Measurements from ENCODE around the gene TMEM52B.
A peak's percentile ranks its signal among the peaks of the same experiment; 100 is the strongest.
"Not testable (repeated sequence)": the region's sequence is repeated elsewhere in the genome, so short reads cannot be mapped to it uniquely, and the experiment has no call there.

TMEM52B gene

DNA sequence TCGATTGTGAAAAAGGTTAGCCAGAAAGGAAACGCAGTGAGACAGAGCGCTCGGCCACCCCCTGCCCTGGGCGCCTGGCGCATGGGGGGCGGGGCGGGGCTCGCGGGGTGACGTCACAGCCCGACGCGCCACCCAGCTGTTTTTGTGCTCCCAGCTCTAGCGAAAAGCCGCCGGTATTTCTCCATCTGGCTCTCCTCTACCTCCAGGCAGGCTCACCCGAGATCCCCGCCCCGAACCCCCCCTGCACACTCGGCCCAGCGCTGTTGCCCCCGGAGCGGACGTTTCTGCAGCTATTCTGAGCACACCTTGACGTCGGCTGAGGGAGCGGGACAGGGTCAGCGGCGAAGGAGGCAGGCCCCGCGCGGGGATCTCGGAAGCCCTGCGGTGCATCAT, 33.9 kb downstream of the TMEM52B start, which contains the start of gene GABARAPL1:
Gene GABARAPL1 (plus strand): TSS at position 139 of the 393 bp plus-strand sequence. CDS start 253 bp downstream, at position 392.
- TF ChIP-seq, protein P1, sequence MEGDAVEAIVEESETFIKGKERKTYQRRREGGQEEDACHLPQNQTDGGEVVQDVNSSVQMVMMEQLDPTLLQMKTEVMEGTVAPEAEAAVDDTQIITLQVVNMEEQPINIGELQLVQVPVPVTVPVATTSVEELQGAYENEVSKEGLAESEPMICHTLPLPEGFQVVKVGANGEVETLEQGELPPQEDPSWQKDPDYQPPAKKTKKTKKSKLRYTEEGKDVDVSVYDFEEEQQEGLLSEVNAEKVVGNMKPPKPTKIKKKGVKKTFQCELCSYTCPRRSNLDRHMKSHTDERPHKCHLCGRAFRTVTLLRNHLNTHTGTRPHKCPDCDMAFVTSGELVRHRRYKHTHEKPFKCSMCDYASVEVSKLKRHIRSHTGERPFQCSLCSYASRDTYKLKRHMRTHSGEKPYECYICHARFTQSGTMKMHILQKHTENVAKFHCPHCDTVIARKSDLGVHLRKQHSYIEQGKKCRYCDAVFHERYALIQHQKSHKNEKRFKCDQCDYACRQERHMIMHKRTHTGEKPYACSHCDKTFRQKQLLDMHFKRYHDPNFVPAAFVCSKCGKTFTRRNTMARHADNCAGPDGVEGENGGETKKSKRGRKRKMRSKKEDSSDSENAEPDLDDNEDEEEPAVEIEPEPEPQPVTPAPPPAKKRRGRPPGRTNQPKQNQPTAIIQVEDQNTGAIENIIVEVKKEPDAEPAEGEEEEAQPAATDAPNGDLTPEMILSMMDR (IDR thresholded peaks at IDR 0.05; ENCODE audit: insufficient read depth, low read length, missing control alignments) = no peak
- CTCF ChIA-PET = interaction anchor here (1.3 to 2.6 kb wide), 3 partner anchors 19 to 59 kb away, joined by 3 to 21 read pairs (median 3); no protein-coding TSS in a partner anchor
- peak within 1 kb of the TSS; percentile 92 for H3K4me3 ChIP-seq (ENCODE audit: low read depth, low read length)
- POLR2A ChIA-PET = interaction anchor here (1.0 to 1.3 kb wide), 2 partner anchors 18 to 59 kb away, joined by 4 read pairs; no protein-coding TSS in a partner anchor
- DNase-seq (ENCODE audit: low read depth, low spot score) = no peak

DNA sequence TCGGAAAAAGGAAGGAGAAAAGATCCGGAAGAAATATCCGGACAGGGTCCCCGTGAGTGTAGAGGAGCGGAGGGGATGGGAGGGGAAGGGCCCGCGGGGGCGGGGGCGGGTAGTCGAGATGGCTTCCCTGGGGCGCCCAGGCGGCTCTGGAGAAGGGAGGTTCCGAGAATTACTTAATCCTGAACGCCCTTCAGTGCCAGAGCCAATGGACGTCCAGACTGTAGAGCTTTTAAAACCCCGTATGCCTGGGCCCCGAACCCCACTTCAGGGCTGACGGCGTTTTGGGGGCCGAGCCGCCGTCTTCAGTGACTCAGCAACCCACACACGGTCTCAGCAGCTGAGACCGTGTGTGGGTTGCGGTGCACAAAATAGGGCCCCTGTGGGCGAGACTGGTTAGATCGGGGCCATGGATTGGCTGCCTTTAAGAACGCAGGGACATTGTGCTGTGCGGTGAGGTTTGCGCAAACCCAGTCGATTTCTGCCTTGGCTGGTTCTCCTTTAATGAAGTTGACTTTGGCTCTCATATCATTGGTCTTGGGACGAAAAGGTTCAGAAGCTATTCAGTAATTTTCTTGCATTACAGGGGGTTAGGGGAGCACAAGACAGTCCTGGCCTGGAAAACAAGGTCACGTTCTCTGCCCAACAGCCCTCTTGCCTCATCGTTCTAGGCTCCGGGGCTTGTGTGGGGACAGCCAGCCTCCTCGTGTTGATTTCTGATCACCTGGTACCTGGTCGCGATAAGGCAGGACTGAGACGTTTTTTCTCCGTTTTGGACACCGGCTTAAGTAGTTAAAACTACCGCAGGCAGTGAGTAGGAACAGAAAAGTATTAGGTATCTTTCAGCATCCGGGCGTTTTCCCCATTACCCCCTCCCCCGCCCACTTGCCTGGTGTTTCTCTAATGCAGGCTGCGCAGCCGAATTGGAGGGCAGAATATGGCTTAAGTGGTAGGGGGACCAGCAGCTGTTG, 34.6 kb downstream of the TMEM52B start:
- CTCF ChIA-PET = interaction anchor here (1.3 to 2.6 kb wide), 6 partner anchors 9 to 463 kb away, joined by 3 to 21 read pairs (median 4); no protein-coding TSS in a partner anchor
- peak; percentile 65 for DNase-seq (ENCODE audit: low read depth, low spot score)
- peak overlapping the region; percentile 92 for H3K4me3 ChIP-seq (ENCODE audit: low read depth, low read length)
- TF ChIP-seq, protein P1 (IDR thresholded peaks at IDR 0.05; ENCODE audit: insufficient read depth, low read length, missing control alignments) = no peak
- POLR2A ChIA-PET = interaction anchor here (0.7 to 1.3 kb wide), 3 partner anchors 19 to 60 kb away, joined by 3 to 4 read pairs (median 4); no protein-coding TSS in a partner anchor

DNA sequence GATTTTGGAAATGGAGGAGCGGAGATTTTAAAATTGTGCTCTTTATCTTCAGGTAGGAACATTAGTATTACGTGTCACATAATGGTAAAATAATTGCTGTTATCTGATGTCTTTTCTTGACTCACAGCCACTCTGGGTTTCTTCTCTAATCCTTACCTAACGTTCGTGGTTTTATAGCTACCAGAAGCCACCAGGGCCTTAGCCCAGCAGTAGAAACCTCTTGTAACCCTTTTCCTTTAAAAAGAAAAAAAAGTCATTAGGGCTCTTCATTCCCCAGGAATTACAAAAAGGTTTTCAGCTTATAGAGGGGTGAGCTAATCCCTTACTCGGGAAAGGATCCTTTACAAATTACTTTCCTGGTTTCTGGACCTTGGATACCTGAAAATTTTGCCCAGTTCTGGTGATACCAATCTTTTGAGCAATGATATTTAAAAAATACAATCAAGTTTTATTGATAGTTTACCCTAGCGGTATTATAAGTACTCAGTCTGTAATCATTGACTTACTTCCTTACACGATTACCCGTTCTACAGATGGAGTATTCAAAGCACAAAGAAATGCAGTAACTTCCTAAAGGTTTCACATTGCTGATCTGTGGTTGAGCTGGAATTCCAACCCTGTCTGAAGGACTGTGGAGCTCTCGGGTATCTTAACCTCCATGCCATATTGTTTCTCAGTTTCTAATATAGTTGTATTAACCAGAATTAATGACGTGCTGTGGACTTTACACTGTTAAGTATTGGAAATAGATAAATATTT, 35.5 kb downstream of the TMEM52B start:
- peak overlapping the region; percentile 92 for H3K4me3 ChIP-seq (ENCODE audit: low read depth, low read length)
- ChIA-PET CTCF (interaction anchor here (1.2 to 2.6 kb wide), 6 partner anchors 9 to 464 kb away, joined by 3 to 21 read pairs (median 4); no protein-coding TSS in a partner anchor), POLR2A (interaction anchor here (0.9 kb wide), 1 partner anchor 61 kb away, joined by 3 read pairs; no protein-coding TSS in a partner anchor)
- TF ChIP-seq, protein P1 (IDR thresholded peaks at IDR 0.05; ENCODE audit: insufficient read depth, low read length, missing control alignments) = no peak
- no peak for DNase-seq (ENCODE audit: low read depth, low spot score)

DNA sequence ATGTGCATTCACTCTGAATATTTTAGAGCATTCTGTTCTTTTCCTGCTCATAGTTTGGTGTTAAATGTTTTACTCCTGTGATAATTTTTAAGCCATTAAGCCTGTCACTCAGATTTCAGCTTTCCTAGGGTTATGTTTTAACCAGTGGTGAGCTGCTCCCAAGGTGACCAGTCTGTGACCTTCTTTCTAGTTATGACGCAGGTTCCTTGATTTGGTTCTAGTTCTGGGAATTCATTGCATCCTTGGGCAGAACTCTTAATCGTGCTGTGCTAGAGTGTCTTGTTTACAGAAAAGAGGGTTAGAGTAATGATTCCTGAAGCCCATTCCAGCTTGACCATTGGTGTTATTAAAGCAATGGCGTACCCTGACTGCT, 36.0 kb downstream of the TMEM52B start:
- H3K4me3 ChIP-seq (ENCODE audit: low read depth, low read length) = peak overlapping the region; percentile 92
- ChIA-PET CTCF (interaction anchor here (1.2 to 2.6 kb wide), 4 partner anchors 9 to 465 kb away, joined by 3 to 21 read pairs (median 9); no protein-coding TSS in a partner anchor), POLR2A (interaction anchor here (0.9 kb wide), 1 partner anchor 62 kb away, joined by 3 read pairs; no protein-coding TSS in a partner anchor)
- TF ChIP-seq, protein P1 (IDR thresholded peaks at IDR 0.05; ENCODE audit: insufficient read depth, low read length, missing control alignments) = no peak
- no peak for DNase-seq (ENCODE audit: low read depth, low spot score)

DNA sequence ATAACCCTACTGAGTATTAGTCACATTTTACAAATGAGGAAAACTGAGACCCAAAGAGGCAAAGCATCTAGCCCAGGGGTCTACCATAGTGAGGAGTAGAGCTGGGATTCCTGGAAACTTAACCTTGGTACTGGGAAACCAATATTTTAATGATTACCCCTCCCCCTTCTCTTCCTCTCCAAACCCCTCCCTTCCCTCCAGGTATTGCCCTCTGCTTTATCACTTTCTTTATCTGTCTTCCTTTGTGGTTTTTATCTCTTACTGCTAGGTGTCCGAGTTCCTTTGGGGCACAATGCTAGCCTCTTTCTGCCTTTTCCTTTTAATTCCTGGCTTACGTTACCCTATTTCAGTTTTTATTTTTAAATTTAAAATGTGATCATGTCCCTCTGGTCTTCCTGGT, 36.6 kb downstream of the TMEM52B start:
- TF ChIP-seq, protein P1 (IDR thresholded peaks at IDR 0.05; ENCODE audit: insufficient read depth, low read length, missing control alignments) = no peak
- no peak overlapping the region; the same call in 1 of the 2 replicates for H3K4me3 ChIP-seq (ENCODE audit: low read depth, low read length)
- ChIA-PET POLR2A (no interaction called here), CTCF (interaction anchor here (1.2 to 2.6 kb wide), 3 partner anchors 8 to 62 kb away, joined by 3 to 21 read pairs (median 13); no protein-coding TSS in a partner anchor)
- no peak for DNase-seq (ENCODE audit: low read depth, low spot score)

DNA sequence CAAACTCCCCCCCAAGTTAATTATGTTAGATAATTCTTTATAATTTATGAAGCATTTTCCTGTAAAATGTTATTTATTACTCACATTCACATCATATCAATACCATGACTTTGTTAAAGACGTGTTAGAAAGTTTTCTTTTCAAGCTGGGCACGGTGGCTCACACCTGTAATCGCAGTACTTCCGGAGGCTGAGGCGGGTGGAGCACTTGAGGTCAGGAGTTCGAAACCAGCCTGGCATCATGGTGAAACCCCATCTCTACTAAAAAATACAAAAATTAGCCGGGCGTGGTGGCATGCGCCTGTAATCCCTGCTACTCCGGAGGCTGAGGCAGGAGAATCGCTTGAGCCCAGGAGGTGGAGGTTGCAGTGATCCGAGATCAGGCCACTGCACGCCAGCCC, 37.1 kb downstream of the TMEM52B start:
- POLR2A ChIA-PET; H3K4me3 ChIP-seq (ENCODE audit: low read depth, low read length); DNase-seq (ENCODE audit: low read depth, low spot score): not testable (repeated sequence)
- CTCF ChIA-PET = interaction anchor here (0.6 to 2.0 kb wide), 3 partner anchors 10 to 511 kb away, joined by 3 to 11 read pairs (median 3); no protein-coding TSS in a partner anchor
